NOMO-1 treated with dmso at 0.1 percent for 144 hours (cell line): ENCODE measurements around the gene TRMT61A.
A peak's percentile ranks its signal among the peaks of the same experiment; 100 is the strongest.

Source experiments
- DNase-seq: peaks from one replicate; lab custom pipeline; 2025; ENCODE audit not compliant: unreplicated experiment; lab: John Stamatoyannopoulos, UW

Gene TRMT61A

GRCh38 chr14:103561381-103562178, 32.6 kb downstream of the TRMT61A start:
- DNase-seq = peak; percentile 31

- DNase-seq = no peak
These were observed 33.1 kb downstream of the TRMT61A start for GRCh38 chr14:103562179-103562428.

DNA sequence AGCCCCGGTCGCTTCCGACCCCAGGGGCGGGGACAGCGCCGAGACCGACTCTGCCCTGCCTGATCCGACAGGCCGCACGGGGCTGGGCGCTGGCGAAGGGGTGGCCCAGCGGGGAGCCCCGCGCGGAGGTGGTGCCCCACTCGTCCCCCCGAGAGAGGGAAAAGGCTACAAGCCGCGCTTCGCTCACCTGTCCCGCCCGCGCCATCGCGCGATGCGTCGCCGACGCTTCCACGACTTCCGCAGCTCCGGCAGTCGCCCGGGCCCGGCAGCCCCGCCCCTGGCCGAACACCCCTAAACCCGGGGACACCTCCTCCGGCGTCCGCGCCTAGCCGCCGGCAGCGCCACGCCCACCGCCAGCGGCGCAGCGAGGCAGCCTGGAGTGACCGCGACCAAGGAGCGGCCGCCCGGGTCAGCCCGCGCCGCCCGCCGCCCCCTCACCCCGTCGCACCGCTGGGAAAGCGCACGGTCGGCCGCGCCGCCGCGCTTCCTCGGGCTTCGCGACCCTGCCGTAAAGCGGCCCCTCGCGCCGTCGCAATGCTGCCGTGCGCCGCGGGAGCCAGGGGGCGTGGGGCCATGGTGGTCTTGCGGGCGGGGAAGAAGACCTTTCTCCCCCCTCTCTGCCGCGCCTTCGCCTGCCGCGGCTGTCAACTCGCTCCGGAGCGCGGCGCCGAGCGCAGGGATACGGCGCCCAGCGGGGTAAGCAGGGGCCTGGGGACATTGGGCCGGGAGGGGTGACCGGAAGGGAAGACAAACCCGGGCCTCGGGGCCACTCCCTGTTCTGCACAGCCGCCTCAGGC, 33.6 kb downstream of the TRMT61A start, which contains the start of the genes BAG5 and COA8:
TSS of gene BAG5 (minus strand) at position 229 of the 797 bp plus-strand sequence. CDS start 1,493 bp downstream, outside the sequence.
TSS of gene COA8 (plus strand) at position 532 of the 797 bp plus-strand sequence. CDS start at position 574, 42 bp downstream.
- DNase-seq = peak; percentile 45

DNA sequence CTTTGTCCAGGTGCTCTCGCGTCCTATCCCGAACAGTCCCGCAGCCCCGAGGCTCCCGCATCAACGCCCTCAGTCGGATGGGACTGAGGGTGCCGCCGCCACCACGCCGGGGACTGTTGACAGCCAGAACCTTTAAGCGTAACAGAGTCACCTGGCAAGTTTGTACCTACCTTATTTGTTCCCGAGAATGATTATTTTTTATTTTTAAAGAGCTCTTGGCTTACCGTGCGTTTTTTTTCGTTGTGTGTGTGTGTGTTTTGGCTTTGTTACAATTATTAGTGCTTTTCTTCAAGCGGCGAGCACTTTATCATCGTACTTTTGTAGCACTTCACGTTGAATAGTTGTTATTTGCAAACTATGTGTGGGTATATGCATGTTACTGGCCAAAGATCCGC, 34.2 kb downstream of the TRMT61A start:
- no peak for DNase-seq

DNA sequence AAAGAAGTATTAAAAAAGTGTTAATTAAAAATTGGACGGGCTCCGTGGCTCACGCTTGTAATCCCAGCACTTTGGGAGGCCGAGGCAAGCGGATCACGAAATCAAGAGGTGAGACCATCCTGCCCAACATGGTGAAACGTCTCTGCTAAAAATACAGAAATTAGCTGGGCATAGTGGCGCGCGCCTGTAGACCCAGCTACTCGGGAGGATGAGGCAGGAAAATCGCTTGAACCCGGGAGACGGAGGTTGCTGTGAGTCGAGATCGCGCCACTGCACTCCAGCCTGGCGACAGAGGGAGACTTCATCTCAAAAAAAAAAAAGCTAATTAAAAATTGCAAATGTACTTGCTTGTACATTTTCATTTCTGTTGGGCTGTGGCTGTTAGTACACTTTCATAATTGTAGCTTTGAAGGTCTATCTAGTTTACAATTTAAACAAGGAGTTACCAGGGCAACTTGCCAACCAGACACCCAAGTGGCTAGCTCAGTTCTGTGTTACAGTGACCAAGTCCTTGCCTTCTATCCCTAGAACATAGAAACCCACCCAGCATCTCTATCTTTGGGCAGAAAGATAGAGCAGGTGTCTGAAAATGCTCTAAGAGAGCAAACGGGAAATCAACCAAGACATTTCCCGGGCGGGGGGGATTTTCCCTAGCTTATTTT, 35.0 kb downstream of the TRMT61A start:
- DNase-seq = no peak

- no peak for DNase-seq
These were observed 40.0 kb downstream of the TRMT61A start for GRCh38 chr14:103568952-103569351.

GRCh38 chr14:103569408-103569807, 40.4 kb downstream of the TRMT61A start:
- DNase-seq = no peak

- no peak for DNase-seq
These were observed 45.1 kb downstream of the TRMT61A start for GRCh38 chr14:103574104-103574503.

GRCh38 chr14:103574707-103575285, 45.8 kb downstream of the TRMT61A start:
- DNase-seq = no peak

DNA sequence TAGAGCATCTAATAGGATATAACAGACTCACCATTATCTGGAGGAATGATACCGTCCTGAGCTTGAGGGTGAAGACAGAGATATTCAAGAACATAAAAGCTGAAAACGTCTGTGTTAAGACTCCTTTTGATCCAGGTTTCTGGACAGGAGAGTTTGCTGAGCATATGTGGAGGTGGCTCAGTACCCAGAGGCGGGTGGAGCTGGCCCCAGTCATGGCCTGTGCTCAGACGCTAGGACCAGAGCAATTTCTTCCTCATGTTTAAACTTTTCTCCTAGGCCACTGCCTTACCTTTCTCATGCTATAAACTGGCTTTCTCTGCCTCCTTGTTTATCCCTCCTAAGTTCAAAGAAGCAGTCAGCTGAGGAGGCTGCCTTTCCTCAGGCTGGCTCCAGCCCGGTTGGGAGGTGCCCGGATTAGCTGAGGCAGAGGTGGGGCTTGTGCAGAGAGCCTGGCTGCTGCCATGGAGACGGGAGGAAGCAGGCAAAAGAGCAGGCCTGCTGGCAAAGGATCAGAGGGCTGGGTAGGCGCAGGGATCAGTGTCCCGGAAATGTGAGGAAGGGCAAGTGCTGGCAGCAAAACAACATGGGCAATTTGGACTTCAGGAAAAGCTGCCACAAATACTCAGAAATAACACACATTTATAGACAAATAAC, 47.5 kb downstream of the TRMT61A start:
- no peak for DNase-seq

- no peak for DNase-seq
These were observed 49.5 kb downstream of the TRMT61A start for GRCh38 chr14:103578401-103579075.

DNA sequence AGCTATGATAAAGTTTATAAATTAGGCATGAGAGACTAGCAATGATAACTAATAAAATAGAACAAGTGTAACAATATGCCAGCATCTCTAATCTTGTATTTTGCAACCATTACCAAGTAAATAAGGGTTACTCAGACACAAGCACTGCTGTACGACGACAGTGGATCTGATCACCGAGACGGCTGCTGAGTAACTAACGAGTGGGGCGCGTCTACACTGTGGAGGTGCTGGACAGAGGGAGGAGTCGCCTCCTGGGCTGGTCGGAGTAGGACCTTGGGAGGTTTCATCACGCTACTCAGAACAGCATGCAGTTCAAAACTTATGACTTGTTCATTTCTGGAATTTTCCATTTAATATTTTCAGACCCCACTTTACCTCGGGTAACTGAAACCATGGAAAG, 52.2 kb downstream of the TRMT61A start:
- DNase-seq = no peak

- DNase-seq = no peak
These were observed 53.1 kb downstream of the TRMT61A start for GRCh38 chr14:103581954-103582703.

- no peak for DNase-seq
These were observed 55.4 kb downstream of the TRMT61A start for GRCh38 chr14:103584326-103584915.
